Activated CD8-positive, alpha-beta T cell treated with anti-CD3 and anti-CD28 coated beads for 36 hours (primary cell): Measurements from ENCODE around the gene KCNE2. TPM values are rescaled to one million over a fixed set of nuclear protein-coding genes. Genes with fewer than 3 reads are reported as not detected.

Experiments used
- ATAC-seq: fragments of 200-7000 bp; cut with Tn5 transposase; one replicate; pipeline ENCODE4 v1.10.0; 2021; ENCODE audit warnings: mild to moderate bottlenecking, moderate library complexity
- CTCF ChIA-PET: fragments of 350-600 bp; sonication (Branson Sonifier 250); formaldehyde crosslinking; loops from one replicate; lab custom pipeline; 2021; ENCODE audit warnings: antibody characterized with exemption; lab: Charles Lee
- POLR2A ChIA-PET: fragments of 350-600 bp; sonication (Branson Sonifier 250); formaldehyde crosslinking; loops from one replicate; lab custom pipeline; 2021; ENCODE audit warnings: antibody characterized with exemption; lab: Charles Lee
- DNase-seq: peaks from one replicate; pipeline ENCODE4 v3.0.0-alpha.2; 2020
- H3K27ac Mint-ChIP-seq: one replicate; pipeline ENCODE4 v1.8.0; 2021; ENCODE audit warnings: mild to moderate bottlenecking, mixed read lengths
- H3K27me3 Mint-ChIP-seq: one replicate; pipeline ENCODE4 v1.8.0; 2021; ENCODE audit warnings: mixed read lengths
- H3K36me3 Mint-ChIP-seq: one replicate; pipeline ENCODE4 v1.8.0; 2021; ENCODE audit warnings: low read depth, mixed read lengths
- H3K4me1 Mint-ChIP-seq: one replicate; pipeline ENCODE4 v1.8.0; 2021; ENCODE audit warnings: low read depth, mixed read lengths
- H3K4me3 Mint-ChIP-seq: one replicate; pipeline ENCODE4 v1.8.0; 2021; ENCODE audit warnings: mild to moderate bottlenecking, moderate library complexity, mixed read lengths
- H3K9me3 Mint-ChIP-seq: one replicate; pipeline ENCODE4 v1.8.0; 2021; ENCODE audit warnings: mixed read lengths
- CTCF ChIP-seq: fragments of 200-600 bp; IDR thresholded peaks from one replicate; pipeline ENCODE4 v1.8.0; 2022; ENCODE audit warnings: antibody characterized with exemption, mild to moderate bottlenecking
- intact Hi-C: fragments of 100-400 bp; cut with micrococcal nuclease; formaldehyde crosslinking; loops from one replicate; pipeline ENCODE4 v1.10.0; 2022
- total RNA-seq, 2 experiments: library from RNA; stranded (reverse); gene quantifications; one replicate each; pipeline ENCODE4 v1.2.3, GENCODE V29; 2021

The KCNE2 gene
- total RNA-seq, 2 experiments from 2014 or later: not detected

- CTCF ChIA-PET: interaction anchor here (7.6 kb wide), 1 partner anchor 16 kb away, joined by 38 read pairs; no protein-coding TSS in a partner anchor
- intact Hi-C loops: no loop called here
- H3K9me3 Mint-ChIP-seq: peaks cover 2% of the 10 kb centered on the region
- H3K36me3 Mint-ChIP-seq: no peaks in the 10 kb centered on the region
- DNase-seq (no peak), ATAC-seq (no peak)
- TF ChIP-seq CTCF: no peak
- H3K4me1 Mint-ChIP-seq: no peaks in the 10 kb centered on the region
- POLR2A ChIA-PET: no interaction called here
- no peak overlapping the region for H3K4me3 Mint-ChIP-seq
- no peak overlapping the region for H3K27ac Mint-ChIP-seq
- no peaks in the 10 kb centered on the region for H3K27me3 Mint-ChIP-seq
Observed at GRCh38 chr21:34332347-34332746, 31.5 kb upstream of the KCNE2 start.

- no peaks in the 10 kb centered on the region for H3K27me3 Mint-ChIP-seq
- intact Hi-C loops: no loop called here
- no peak overlapping the region for H3K27ac Mint-ChIP-seq
Observed at GRCh38 chr21:34333121-34333739, 30.6 kb upstream of the KCNE2 start.

GRCh38 chr21:34335316-34335715 lies 28.5 kb upstream of the KCNE2 start:
- Mint-ChIP-seq H3K27ac (no peak overlapping the region), H3K27me3 (peaks cover 2% of the 10 kb centered on the region), H3K9me3 (no peaks in the 10 kb centered on the region), H3K36me3 (no peaks in the 10 kb centered on the region), H3K4me1 (peaks cover 8% of the 10 kb centered on the region), H3K4me3 (no peak overlapping the region)
- ChIA-PET CTCF (interaction anchor here (1.0 to 7.6 kb wide), 2 partner anchors 13 to 27 kb away, joined by 3 to 38 read pairs; no protein-coding TSS in a partner anchor), POLR2A (no interaction called here)
- DNase-seq: no peak
- TF ChIP-seq CTCF: no peak
- intact Hi-C loops: no loop called here
- no peak for ATAC-seq

More at GRCh38 chr21:34333121-34333739, 30.6 kb upstream of the KCNE2 start:
- no peaks in the 10 kb centered on the region for H3K36me3 Mint-ChIP-seq
- ChIA-PET POLR2A (no interaction called here), CTCF (interaction anchor here (1.2 to 7.6 kb wide), 2 partner anchors 15 to 409 kb away, joined by 4 to 38 read pairs; no protein-coding TSS in a partner anchor)
- TF ChIP-seq CTCF: no peak
- DNase-seq: no peak
- ATAC-seq: no peak
- H3K4me1 Mint-ChIP-seq: peaks cover 5% of the 10 kb centered on the region
- H3K4me3 Mint-ChIP-seq: no peak overlapping the region
- H3K9me3 Mint-ChIP-seq: peaks cover 2% of the 10 kb centered on the region

GRCh38 chr21:34336245-34336644 lies 27.6 kb upstream of the KCNE2 start:
- ATAC-seq (no peak), DNase-seq (no peak)
- no peak for TF ChIP-seq CTCF
- no peak overlapping the region for H3K27ac Mint-ChIP-seq
- no peaks in the 10 kb centered on the region for H3K36me3 Mint-ChIP-seq
- no peaks in the 10 kb centered on the region for H3K9me3 Mint-ChIP-seq
- intact Hi-C loops: no loop called here
- H3K4me3 Mint-ChIP-seq: no peak overlapping the region
- ChIA-PET POLR2A (no interaction called here), CTCF (interaction anchor here (7.6 kb wide), 1 partner anchor 12 kb away, joined by 38 read pairs; no protein-coding TSS in a partner anchor)
- peaks cover 11% of the 10 kb centered on the region for H3K4me1 Mint-ChIP-seq
- peaks cover 2% of the 10 kb centered on the region for H3K27me3 Mint-ChIP-seq

- DNase-seq (no peak), ATAC-seq (no peak)
- intact Hi-C loops: no loop called here
- ChIA-PET CTCF (interaction anchor here (7.6 kb wide), 1 partner anchor 11 kb away, joined by 38 read pairs; no protein-coding TSS in a partner anchor), POLR2A (no interaction called here)
- H3K27ac Mint-ChIP-seq: no peak overlapping the region
- peaks cover 2% of the 10 kb centered on the region for H3K27me3 Mint-ChIP-seq
- no peaks in the 10 kb centered on the region for H3K9me3 Mint-ChIP-seq
- no peak overlapping the region for H3K4me3 Mint-ChIP-seq
- no peaks in the 10 kb centered on the region for H3K36me3 Mint-ChIP-seq
- TF ChIP-seq CTCF: no peak
- peaks cover 11% of the 10 kb centered on the region for H3K4me1 Mint-ChIP-seq
Observed at GRCh38 chr21:34336756-34337391, 26.9 kb upstream of the KCNE2 start.
